Testis (tissue), 5 donors: Measurements from ENCODE around the gene POPDC3. TPM values are rescaled to one million over a fixed set of nuclear protein-coding genes. Genes with fewer than 3 reads are reported as not detected.
"Not testable (repeated sequence)": the region's sequence is repeated elsewhere in the genome, so short reads cannot be mapped to it uniquely, and the experiment has no call there.

ENCODE experiments used
- DNase-seq: peaks from one replicate; pipeline ENCODE4 v3.0.0-alpha.2; 2019
- H3K27ac ChIP-seq, 2 donors: fragments of 200-600 bp; sonication (generic); one replicate each; pipeline ENCODE4 v1.5.1; 2019
- H3K27me3 ChIP-seq: fragments of 200-600 bp; sonication (generic); one replicate; pipeline ENCODE4 v1.5.1; 2019
- H3K36me3 ChIP-seq: fragments of 200-600 bp; sonication (generic); one replicate; pipeline ENCODE4 v1.5.1; 2017; ENCODE audit warnings: low read depth; ENCODE audit errors: missing control alignments
- H3K4me1 ChIP-seq: fragments of 200-600 bp; sonication (generic); one replicate; pipeline ENCODE4 v1.5.1; 2019
- H3K4me3 ChIP-seq, 2 donors: fragments of 200-600 bp; sonication (generic); one replicate each; pipeline ENCODE4 v1.5.1; 2017 to 2019
- H3K9me3 ChIP-seq: fragments of 200-600 bp; sonication (generic); one replicate; pipeline ENCODE4 v1.5.1; 2017
- POLR2A ChIP-seq: fragments of 450-650 bp; IDR thresholded peaks from one replicate; pipeline ENCODE4 v1.6.1; 2017; ENCODE audit warnings: antibody characterized with exemption, mild to moderate bottlenecking, moderate library complexity
- WGBS, 2 donors: methylation state at CpG; one replicate each; pipeline ENCODE4 v1.1.5; 2018; 5-methylcytosine and 5-hydroxymethylcytosine counted together
- intact Hi-C: fragments of 100-400 bp; cut with DNase I; formaldehyde crosslinking; loops from one replicate; pipeline ENCODE4 v1.15.1; 2023; ENCODE audit warnings: low total_unique reads
- long read RNA-seq, 2 donors: transcript quantifications; one replicate each; lab custom pipeline, GENCODE V29; 2026
- polyA plus RNA-seq: library from polyadenylated mRNA; stranded (reverse); fragments of 350-450 nt; fragmentation: Illumina TruSeq; extraction: RNeasy Lipid Tissue Mini Kit (QIAGEN cat#74804); gene quantifications from one replicate; pipeline ENCODE4 v1.2.3, GENCODE V29; 2014; ENCODE audit warnings: low read depth, low replicate concordance; ENCODE audit not compliant: insufficient read depth
- total RNA-seq, 2 donors: library from RNA; depleted of rRNA; stranded (reverse); fragments of >200 nt; gene quantifications; one replicate each; pipeline ENCODE4 v1.2.3, GENCODE V29; 2016
- TF ChIP-seq, protein P1 (sequence below), 3 experiments: fragments of 450-650 bp in 2 of 3; fragments of 200-600 bp in 1 of 3; sonication (generic) in 1 of 3; IDR thresholded peaks; one replicate each; pipeline ENCODE4 v1.5.1; 2016 to 2019; ENCODE audit warnings: antibody characterized with exemption in 3 of 3, mild to moderate bottlenecking in 2 of 3, moderate library complexity in 1 of 3

POPDC3 gene, protein sequence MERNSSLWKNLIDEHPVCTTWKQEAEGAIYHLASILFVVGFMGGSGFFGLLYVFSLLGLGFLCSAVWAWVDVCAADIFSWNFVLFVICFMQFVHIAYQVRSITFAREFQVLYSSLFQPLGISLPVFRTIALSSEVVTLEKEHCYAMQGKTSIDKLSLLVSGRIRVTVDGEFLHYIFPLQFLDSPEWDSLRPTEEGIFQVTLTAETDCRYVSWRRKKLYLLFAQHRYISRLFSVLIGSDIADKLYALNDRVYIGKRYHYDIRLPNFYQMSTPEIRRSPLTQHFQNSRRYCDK
- total RNA-seq (1 to 10 TPM; 7.8 to 9.8 TPM), polyA plus RNA-seq (13.8 TPM)
- long read RNA-seq, donor 1, partial matches to known transcripts, result 0 of 5 reads
- long read RNA-seq, donor 1, other reads (novel, unspliced or antisense), result 0 of 5 reads
- long read RNA-seq, donor 2, partial matches to known transcripts, result 0 of 2 reads
- long read RNA-seq, donor 2, other reads (novel, unspliced or antisense), result 0 of 2 reads

DNA sequence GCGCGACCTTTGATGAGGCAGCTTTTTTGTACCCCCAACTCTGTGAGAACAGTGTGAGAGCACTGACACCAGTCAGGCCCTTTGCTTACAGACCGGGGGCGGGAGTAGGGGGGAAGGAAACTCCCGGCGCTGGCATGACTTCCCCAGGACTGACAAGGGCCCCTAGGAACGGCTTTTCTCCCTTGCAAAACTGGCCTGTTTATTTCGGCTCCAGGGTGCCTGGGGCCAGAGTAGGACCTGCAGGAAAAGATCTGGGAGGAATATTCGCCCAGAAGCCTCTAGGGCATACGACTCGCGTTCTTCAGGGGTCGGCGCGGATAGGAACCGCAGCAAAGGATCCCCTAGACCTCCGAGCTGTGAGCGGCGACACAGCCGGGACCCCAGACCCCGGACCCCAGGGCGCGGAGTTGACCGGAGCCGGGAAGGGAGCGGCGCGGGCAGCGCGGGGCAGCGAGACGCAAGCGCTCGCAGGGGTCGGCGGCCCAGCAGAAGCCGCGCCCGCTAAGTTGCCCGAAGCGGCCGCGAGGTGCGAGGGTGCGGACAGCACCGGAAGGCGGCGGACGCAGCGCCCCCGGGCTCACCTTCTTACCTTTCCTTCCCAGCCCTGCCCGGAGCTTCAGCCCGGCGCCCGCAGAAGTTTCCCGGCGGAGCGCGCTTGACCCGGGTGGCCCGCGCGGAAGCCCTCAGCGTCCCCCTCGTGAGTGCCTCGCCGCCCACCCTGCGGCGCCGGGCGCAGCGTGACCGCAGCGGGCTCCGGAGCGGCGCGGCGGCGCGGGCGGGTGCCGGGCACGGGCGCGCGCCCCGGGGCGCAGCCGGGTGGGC, at the start of gene POPDC3:
TSS of gene POPDC3 (minus strand) at position 771 of the 822 bp plus-strand sequence. CDS start 18,105 bp downstream, outside the sequence.
- H3K27me3 ChIP-seq, result no peaks in the 10 kb centered on the region
- intact Hi-C loops, result no loop called here
- no peaks in the 10 kb centered on the region for H3K9me3 ChIP-seq

DNA sequence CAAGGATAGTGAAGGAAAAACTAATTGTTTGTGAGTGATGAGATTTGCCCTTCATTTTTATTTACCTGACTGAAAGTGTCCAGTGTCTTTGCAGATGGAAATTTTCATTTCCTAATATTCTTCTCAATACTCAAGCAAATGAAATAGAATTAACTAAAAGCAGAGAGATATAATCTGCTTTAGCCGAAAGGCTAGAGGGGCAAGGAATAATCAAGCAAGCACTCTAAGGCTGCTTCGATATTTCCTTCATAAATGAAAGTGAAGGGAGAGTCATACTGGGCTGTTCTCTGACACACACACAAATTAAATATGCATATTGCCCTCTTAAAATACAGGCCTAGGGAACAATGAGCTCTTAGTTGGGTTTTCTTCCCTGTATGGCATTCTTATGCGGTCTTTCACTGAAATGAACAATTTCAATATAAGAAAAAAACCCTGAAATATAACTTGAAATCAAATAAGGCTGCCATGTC, 47.5 kb upstream of the POPDC3 start:
- intact Hi-C loops, result no loop called here
- Histone ChIP-seq H3K9me3 (no peaks in the 10 kb centered on the region), H3K4me1 (no peaks in the 10 kb centered on the region), H3K27me3 (no peaks in the 10 kb centered on the region), H3K27ac (no peak overlapping the region), H3K36me3 (no peaks in the 10 kb centered on the region), H3K4me3 (no peak overlapping the region)
- 90% methylated on average over 3 of the region's 3 CpGs for WGBS, 2 donors
- TF ChIP-seq, protein P1, sequence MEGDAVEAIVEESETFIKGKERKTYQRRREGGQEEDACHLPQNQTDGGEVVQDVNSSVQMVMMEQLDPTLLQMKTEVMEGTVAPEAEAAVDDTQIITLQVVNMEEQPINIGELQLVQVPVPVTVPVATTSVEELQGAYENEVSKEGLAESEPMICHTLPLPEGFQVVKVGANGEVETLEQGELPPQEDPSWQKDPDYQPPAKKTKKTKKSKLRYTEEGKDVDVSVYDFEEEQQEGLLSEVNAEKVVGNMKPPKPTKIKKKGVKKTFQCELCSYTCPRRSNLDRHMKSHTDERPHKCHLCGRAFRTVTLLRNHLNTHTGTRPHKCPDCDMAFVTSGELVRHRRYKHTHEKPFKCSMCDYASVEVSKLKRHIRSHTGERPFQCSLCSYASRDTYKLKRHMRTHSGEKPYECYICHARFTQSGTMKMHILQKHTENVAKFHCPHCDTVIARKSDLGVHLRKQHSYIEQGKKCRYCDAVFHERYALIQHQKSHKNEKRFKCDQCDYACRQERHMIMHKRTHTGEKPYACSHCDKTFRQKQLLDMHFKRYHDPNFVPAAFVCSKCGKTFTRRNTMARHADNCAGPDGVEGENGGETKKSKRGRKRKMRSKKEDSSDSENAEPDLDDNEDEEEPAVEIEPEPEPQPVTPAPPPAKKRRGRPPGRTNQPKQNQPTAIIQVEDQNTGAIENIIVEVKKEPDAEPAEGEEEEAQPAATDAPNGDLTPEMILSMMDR (IDR thresholded peaks at IDR 0.05), result no peak
- TF ChIP-seq POLR2A, result no peak
- DNase-seq, result no peak

More for the DNA sequence above, at the start of gene POPDC3:
- no peaks in the 10 kb centered on the region for H3K4me1 ChIP-seq
- DNase-seq, result peak; percentile 29
- no peak for TF ChIP-seq POLR2A
- TF ChIP-seq, protein P1 (IDR thresholded peaks at IDR 0.05), result no peak
- peak within 1 kb of the TSS; percentile 55 to 73 for H3K4me3 ChIP-seq
- 5 to 6% methylated on average over 32 to 58 of the region's 90 CpGs for WGBS, 2 donors
- H3K36me3 ChIP-seq, result no peaks in the 10 kb centered on the region
- H3K27ac ChIP-seq, result peak within 1 kb of the TSS; percentile 58 to 80

DNA sequence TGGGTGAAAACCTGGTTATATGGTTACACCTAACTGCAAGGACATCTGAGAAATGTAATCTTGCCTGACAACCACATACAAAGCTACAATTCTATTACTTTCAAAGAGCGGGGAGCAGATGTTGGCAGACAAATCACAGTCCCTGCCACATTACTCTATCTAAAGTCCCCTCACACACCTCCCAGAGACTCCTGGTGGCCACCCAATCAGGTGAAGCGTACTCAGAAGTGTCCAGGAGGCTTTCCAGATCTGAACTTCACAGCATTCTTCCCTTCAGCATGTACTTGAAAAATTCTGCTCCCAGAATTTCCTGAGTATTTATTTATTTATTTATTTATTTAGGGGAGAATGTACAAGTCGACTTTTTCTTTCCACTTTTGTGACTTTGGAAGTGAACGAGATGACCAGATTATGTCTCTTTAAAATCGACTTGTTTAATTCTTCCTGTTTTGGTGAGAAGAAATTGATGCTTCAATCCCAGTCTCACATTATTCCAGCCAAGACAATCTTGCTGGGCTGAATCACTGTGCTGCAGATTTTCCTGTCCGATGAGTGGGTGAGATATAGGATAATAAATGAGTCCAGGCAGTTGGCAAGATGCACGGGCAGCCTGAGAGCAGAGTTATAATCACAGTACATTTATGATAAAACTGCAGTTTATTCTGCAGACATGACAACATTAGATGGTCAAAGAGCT, 46.9 kb upstream of the POPDC3 start:
- no peak for DNase-seq
- H3K27ac ChIP-seq, result no peak overlapping the region
- intact Hi-C loops, result no loop called here
- 61 to 72% methylated on average over 7 of the region's 7 CpGs for WGBS, 2 donors
- no peaks in the 10 kb centered on the region for H3K27me3 ChIP-seq
- no peak overlapping the region for H3K4me3 ChIP-seq
- H3K9me3 ChIP-seq, result no peaks in the 10 kb centered on the region
- TF ChIP-seq POLR2A, result no peak
- TF ChIP-seq, protein P1 (IDR thresholded peaks at IDR 0.05), result no peak
- H3K36me3 ChIP-seq, result no peaks in the 10 kb centered on the region
- H3K4me1 ChIP-seq, result no peaks in the 10 kb centered on the region

DNA sequence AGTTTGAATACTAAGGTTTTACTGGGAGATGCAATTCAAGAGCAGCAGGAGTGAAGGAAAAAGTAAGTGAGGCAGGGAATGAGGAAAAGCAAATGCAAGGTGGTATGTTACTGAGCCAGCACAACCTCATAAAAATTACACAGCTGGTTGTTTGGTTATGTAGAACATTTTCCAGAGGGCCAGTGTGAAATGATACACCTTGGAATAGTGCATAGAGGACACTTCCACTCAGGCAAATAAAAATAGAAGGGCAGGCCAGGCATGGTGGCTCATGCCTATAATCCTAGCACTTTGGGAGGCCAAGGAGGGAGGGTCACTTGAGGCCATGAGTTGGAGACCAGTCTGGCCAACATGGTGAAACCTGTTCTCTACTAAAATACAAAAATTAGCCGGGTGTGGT, 43.4 kb upstream of the POPDC3 start:
- no peaks in the 10 kb centered on the region for H3K36me3 ChIP-seq

DNA sequence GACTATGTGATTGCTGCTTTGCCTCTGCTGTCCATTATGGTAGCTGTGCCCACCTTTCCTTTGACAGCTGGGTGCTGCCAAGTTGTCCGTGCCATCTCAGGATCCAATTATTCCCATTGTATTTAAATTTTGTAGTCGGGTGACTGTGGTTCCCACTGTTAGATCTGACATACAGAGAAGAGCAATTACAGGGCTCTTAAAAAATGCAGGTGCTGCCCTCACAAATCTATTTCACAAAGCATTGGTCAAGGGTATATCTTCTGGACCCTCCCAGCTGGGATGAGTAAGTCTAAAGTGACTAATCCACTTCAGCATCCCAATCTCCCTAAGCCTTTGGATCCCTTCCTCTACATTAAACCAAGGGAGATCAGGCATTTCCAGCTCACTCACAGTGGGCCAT, 41.4 kb upstream of the POPDC3 start:
- H3K9me3 ChIP-seq, DNase-seq, H3K4me3 ChIP-seq, intact Hi-C loops, H3K4me1 ChIP-seq, H3K27ac ChIP-seq, H3K27me3 ChIP-seq, H3K36me3 ChIP-seq: not testable (repeated sequence)
- 93 to 95% methylated on average over 2 of the region's 2 CpGs for WGBS, 2 donors

More for the DNA sequence above, 43.4 kb upstream of the POPDC3 start:
- intact Hi-C loops, result no loop called here
- TF ChIP-seq, protein P1 (IDR thresholded peaks at IDR 0.05), result no peak
- no peak for TF ChIP-seq POLR2A
- 88 to 95% methylated on average over 1 of the region's 1 CpG for WGBS, 2 donors
- no peaks in the 10 kb centered on the region for H3K4me1 ChIP-seq
- no peaks in the 10 kb centered on the region for H3K9me3 ChIP-seq
- H3K27me3 ChIP-seq, result no peaks in the 10 kb centered on the region
- DNase-seq, result no peak
- no peak overlapping the region for H3K27ac ChIP-seq
- H3K4me3 ChIP-seq, result no peak overlapping the region
